HCT116 (cell line): ENCODE data around the gene DUS3L. TPM values are rescaled to one million over a fixed set of nuclear protein-coding genes. Genes with fewer than 3 reads are reported as not detected.

ENCODE experiments used
- ATAC-seq: fragments of 200-7000 bp; cut with Tn5 transposase; 2 replicates; pipeline ENCODE4 v1.9.1; 2020; ENCODE audit warnings: mild to moderate bottlenecking, moderate library complexity
- BruUV-seq: library from RNA; stranded (reverse); fragments of 400-500 nt; replicated peaks from 2 replicates; lab custom pipeline; 2021; lab: Mats Ljungman, UMichigan
- CTCF ChIA-PET: fragments of 300-600 bp; sonication (Branson Sonifier 250); formaldehyde crosslinking; loops from one replicate; lab custom pipeline; 2021; ENCODE audit warnings: antibody characterized with exemption; lab: Charles Lee
- POLR2A ChIA-PET: fragments of 300-600, 350-600 bp; sonication (Branson Sonifier 250); formaldehyde crosslinking; loops from one replicate; lab custom pipeline; 2021; ENCODE audit warnings: antibody characterized with exemption; lab: Charles Lee
- RAD21 ChIA-PET, 2 experiments: fragments of 300-600 bp; sonication (Branson Sonifier 250); formaldehyde crosslinking; loops; one replicate each; lab custom pipeline; 2023; ENCODE audit warnings: low total read pairs in 2 of 2; ENCODE audit not compliant: uncharacterized antibody in 2 of 2, unreplicated experiment in 2 of 2, low non-redundant PET in 1 of 2; lab: Charles Lee
- DNase-seq: peaks from one replicate; pipeline ENCODE4 v3.0.0-alpha.2; 2010; ENCODE audit warnings: low read depth, low spot score
- H2AFZ ChIP-seq: fragments of 200-600 bp; shearing (Covaris generic), sonication (generic); 2 replicates; pipeline ENCODE4 v1.6.1; 2017; ENCODE audit warnings: low read depth, mixed run types, mixed read lengths, antibody characterized with exemption, low read length; ENCODE audit not compliant: poor library complexity, severe bottlenecking
- H3K27ac ChIP-seq: 2 replicates; pipeline ENCODE4 v1.5.1; 2012; ENCODE audit warnings: low read depth, low read length
- H3K27me3 ChIP-seq: fragments of 200-600 bp; sonication (generic); 2 replicates; pipeline ENCODE4 v1.6.1; 2016; ENCODE audit warnings: mixed run types, low read length, mixed read lengths; ENCODE audit not compliant: insufficient read depth
- H3K36me3 ChIP-seq, 2 experiments: fragments of 200-500 bp in 1 of 2; fragments of 200-600 bp in 1 of 2; sonication (Bioruptor generic) in 1 of 2; sonication (generic) in 1 of 2; 2 replicates each; pipeline versions ENCODE4 v1.5.1 to v1.6.1; 2014 to 2016; ENCODE audit warnings: low read length in 2 of 2, inconsistent platforms in 1 of 2, mixed read lengths in 1 of 2, mixed run types in 1 of 2; ENCODE audit not compliant: insufficient read depth in 2 of 2, control insufficient read depth in 1 of 2
- H3K4me1 ChIP-seq, 2 experiments: fragments of 200-600 bp in 1 of 2; sonication (generic) in 1 of 2; 2 replicates each; pipeline versions ENCODE4 v1.5.1 to v1.6.1; 2012 to 2017; ENCODE audit warnings: low read length in 2 of 2, inconsistent platforms in 1 of 2, mild to moderate bottlenecking in 1 of 2, mixed read lengths in 1 of 2, mixed run types in 1 of 2, moderate library complexity in 1 of 2; ENCODE audit not compliant: insufficient read depth in 2 of 2, control insufficient read depth in 1 of 2
- H3K4me2 ChIP-seq: fragments of 200-600 bp; sonication (generic); 2 replicates; pipeline ENCODE4 v1.6.1; 2017; ENCODE audit warnings: mixed run types, low read length, mixed read lengths
- H3K4me3 ChIP-seq, 2 experiments: fragments of 200-600 bp in 1 of 2; sonication (generic) in 1 of 2; replicated peaks in 1 of 2; 2 replicates each; pipeline ENCODE4 v1.5.1; 2011 to 2016; ENCODE audit warnings: low read length in 2 of 2, control low read depth in 1 of 2, low read depth in 1 of 2, mild to moderate bottlenecking in 1 of 2, mixed read lengths in 1 of 2, mixed run types in 1 of 2
- H3K79me2 ChIP-seq: fragments of 200-600 bp; sonication (generic); 2 replicates; pipeline ENCODE4 v1.6.1; 2017; ENCODE audit warnings: mild to moderate bottlenecking, mixed run types, low read length, moderate library complexity, mixed read lengths; ENCODE audit not compliant: insufficient read depth
- H3K9ac ChIP-seq: fragments of 200-600 bp; sonication (generic); 2 replicates; pipeline ENCODE4 v1.6.1; 2016; ENCODE audit warnings: low read length, mixed read lengths
- H3K9me2 ChIP-seq: fragments of 200-600 bp; sonication (generic), shearing (Covaris generic); 2 replicates; pipeline ENCODE4 v1.6.1; 2017; ENCODE audit warnings: mixed run types, mild to moderate bottlenecking, moderate library complexity; ENCODE audit not compliant: insufficient read depth
- H3K9me3 ChIP-seq, 2 experiments: fragments of 200-500 bp in 1 of 2; fragments of 200-600 bp in 1 of 2; sonication (Bioruptor generic) in 1 of 2; sonication (generic) in 1 of 2; 2 replicates each; pipeline ENCODE4 v1.6.1; 2014 to 2017; ENCODE audit warnings: low read length in 2 of 2, mixed read lengths in 2 of 2, inconsistent platforms in 1 of 2, low read depth in 1 of 2, mild to moderate bottlenecking in 1 of 2, mixed run types in 1 of 2, moderate library complexity in 1 of 2; ENCODE audit not compliant: control insufficient read depth in 1 of 2, insufficient read depth in 1 of 2
- H4K20me1 ChIP-seq: fragments of 200-600 bp; sonication (generic), shearing (Covaris generic); 2 replicates; pipeline ENCODE4 v1.6.1; 2017; ENCODE audit warnings: mixed run types, mild to moderate bottlenecking, moderate library complexity; ENCODE audit not compliant: insufficient read depth
- ATF3 ChIP-seq: IDR thresholded peaks from 2 replicates; pipeline ENCODE4 v1.6.1; 2012
- CBX3 ChIP-seq: IDR thresholded peaks from 2 replicates; pipeline ENCODE4 v1.6.1; 2012; ENCODE audit warnings: low read depth
- CEBPB ChIP-seq: IDR thresholded peaks from 2 replicates; pipeline ENCODE4 v1.6.1; 2012; ENCODE audit warnings: low read depth
- EGR1 ChIP-seq: IDR thresholded peaks from 2 replicates; pipeline ENCODE4 v1.6.1; 2012; ENCODE audit warnings: low read depth
- ELF1 ChIP-seq: IDR thresholded peaks from 2 replicates; pipeline ENCODE4 v1.6.1; 2012; ENCODE audit warnings: low read depth, borderline replicate concordance
- EZH2 ChIP-seq: fragments of 200-600 bp; sonication (generic); IDR thresholded peaks from 2 replicates; pipeline ENCODE4 v1.6.1; 2017; ENCODE audit warnings: antibody characterized with exemption, mixed run types
- EZH2phosphoT487 ChIP-seq: fragments of 200-600 bp; IDR thresholded peaks from 2 replicates; pipeline ENCODE4 v1.6.1; 2018; ENCODE audit warnings: antibody characterized with exemption, borderline replicate concordance
- JUND ChIP-seq: IDR thresholded peaks from 2 replicates; pipeline ENCODE4 v1.6.1; 2012
- MAX ChIP-seq: IDR thresholded peaks from 2 replicates; pipeline ENCODE4 v1.6.1; 2012
- POLR2A ChIP-seq: IDR thresholded peaks from 2 replicates; pipeline ENCODE4 v1.7.0; 2011; ENCODE audit warnings: borderline replicate concordance; ENCODE audit not compliant: insufficient read depth, insufficient read length; ENCODE audit errors: extremely low read depth
- POLR2AphosphoS5 ChIP-seq: IDR thresholded peaks from 2 replicates; pipeline ENCODE4 v1.6.1; 2011; ENCODE audit warnings: mild to moderate bottlenecking, low read depth, low read length, moderate library complexity
- RAD21 ChIP-seq: IDR thresholded peaks from 2 replicates; pipeline ENCODE4 v1.6.1; 2012; ENCODE audit warnings: low read depth, mild to moderate bottlenecking
- SIN3A ChIP-seq: IDR thresholded peaks from 2 replicates; pipeline ENCODE4 v1.6.1; 2012; ENCODE audit warnings: low read depth
- SP1 ChIP-seq: IDR thresholded peaks from 2 replicates; pipeline ENCODE4 v1.6.1; 2012; ENCODE audit warnings: low read depth
- SRF ChIP-seq: IDR thresholded peaks from 2 replicates; pipeline ENCODE4 v1.6.1; 2012; ENCODE audit warnings: low read depth
- TCF7L2 ChIP-seq: IDR thresholded peaks from 2 replicates; pipeline ENCODE4 v1.7.0; 2011; ENCODE audit warnings: borderline replicate concordance, inconsistent platforms; ENCODE audit not compliant: insufficient read depth, insufficient read length; ENCODE audit errors: extremely low read depth
- ZBTB33 ChIP-seq: IDR thresholded peaks from 2 replicates; pipeline ENCODE4 v1.6.1; 2011; ENCODE audit warnings: mild to moderate bottlenecking, low read length, moderate library complexity; ENCODE audit not compliant: insufficient replicate concordance; ENCODE audit errors: extremely low read depth
- ZFX ChIP-seq: fragments of 450-650 bp; IDR thresholded peaks from 2 replicates; pipeline ENCODE4 v1.6.1; 2017
- ZNF274 ChIP-seq: fragments of 200-500 bp; sonication (Bioruptor generic); IDR thresholded peaks from 2 replicates; pipeline ENCODE4 v1.6.1; 2014; ENCODE audit warnings: mild to moderate bottlenecking, low read depth, low read length, inconsistent platforms
- intact Hi-C: fragments of 100-400 bp; cut with micrococcal nuclease; formaldehyde crosslinking; loops from 2 replicates; pipeline ENCODE4 v1.10.0; 2022
- total RNA-seq: library from RNA; stranded (reverse); gene quantifications from one replicate; pipeline ENCODE4 v1.2.1, GENCODE V29; 2021; ENCODE audit not compliant: unreplicated experiment

The DUS3L gene
- total RNA-seq, 1 experiment from 2014 or later = 78.1 TPM

GRCh38 chr19:5772416-5772815 lies 18.5 kb downstream of the DUS3L start:
- TF ChIP-seq ATF3 (no peak), ZFX (no peak), SIN3A (no peak), CBX3 (no peak)
- Histone ChIP-seq H3K4me3 (no peak overlapping the region), H3K9ac (no peak overlapping the region), H3K9me3 (no peaks in the 10 kb centered on the region), H3K4me1 (peaks cover 0 to 11% of the 10 kb centered on the region in 2 experiments; a peak in 3 of 4 replicates), H2AFZ (no peak overlapping the region), H3K79me2 (no peaks in the 10 kb centered on the region), H3K9me2 (no peaks in the 10 kb centered on the region), H3K27me3 (no peaks in the 10 kb centered on the region), H3K27ac (no peak overlapping the region), H4K20me1 (no peaks in the 10 kb centered on the region), H3K36me3 (no peaks in the 10 kb centered on the region), H3K4me2 (no peak overlapping the region)
- no TSS peak for BruUV-seq
- CTCF ChIA-PET = interaction anchor here (0.6 to 1.1 kb wide), 2 partner anchors 18 to 48 kb away, joined by 4 read pairs; partner anchors contain the start of gene DUS3L
- no peak for ATAC-seq
- intact Hi-C loops = loop anchor here (2.0 kb wide), 1 partner anchor 18 kb away; the partner anchor contains the start of gene DUS3L
- DNase-seq = no peak
- RAD21 ChIA-PET = no interaction called here
- POLR2A ChIA-PET = no interaction called here

- ATAC-seq = no peak
- no TSS peak for BruUV-seq
- Histone ChIP-seq H3K79me2 (no peaks in the 10 kb centered on the region), H3K9ac (no peak overlapping the region), H3K9me3 (no peaks in the 10 kb centered on the region), H3K27ac (no peak overlapping the region), H3K27me3 (no peaks in the 10 kb centered on the region), H4K20me1 (no peaks in the 10 kb centered on the region), H2AFZ (no peak overlapping the region), H3K36me3 (no peaks in the 10 kb centered on the region), H3K9me2 (no peaks in the 10 kb centered on the region), H3K4me3 (no peak overlapping the region), H3K4me1 (no peaks in the 10 kb centered on the region), H3K4me2 (no peak overlapping the region)
- POLR2A ChIA-PET = no interaction called here
- CTCF ChIA-PET = interaction anchor here (1.7 kb wide), 1 partner anchor 36 kb away, joined by 4 read pairs; no protein-coding TSS in a partner anchor
- TF ChIP-seq ZBTB33 = no peak
- no peak for TF ChIP-seq SRF
- no peak for TF ChIP-seq RAD21
- no peak for TF ChIP-seq SP1
- TF ChIP-seq TCF7L2 = no peak
- TF ChIP-seq ZFX = no peak
- TF ChIP-seq ELF1 = no peak
- TF ChIP-seq ZNF274 = no peak
- no peak for TF ChIP-seq EZH2phosphoT487
- TF ChIP-seq JUND = no peak
- TF ChIP-seq EGR1 = no peak
- no peak for TF ChIP-seq CBX3
- no peak for TF ChIP-seq MAX
- no peak for TF ChIP-seq EZH2
- no peak for TF ChIP-seq ATF3
- TF ChIP-seq CEBPB = no peak
- no peak for TF ChIP-seq POLR2AphosphoS5
- no peak for TF ChIP-seq POLR2A
- intact Hi-C loops = no loop called here
- RAD21 ChIA-PET = no interaction called here
- no peak for DNase-seq
Measured at GRCh38 chr19:5767949-5768348, 23.0 kb downstream of the DUS3L start.
